H1 (cell line): ENCODE measurements around the gene MYOM1. TPM values are rescaled to one million over a fixed set of nuclear protein-coding genes. Genes with fewer than 3 reads are reported as not detected.

Experiments used
- CTCF ChIA-PET: fragments of 300-600 bp; sonication (Branson Sonifier 250); formaldehyde crosslinking; loops from one replicate; lab custom pipeline; 2021; ENCODE audit not compliant: partially characterized antibody; lab: Charles Lee
- POLR2A ChIA-PET: fragments of 300-600 bp; sonication (Branson Sonifier 250); formaldehyde crosslinking; loops from one replicate; lab custom pipeline; 2021; ENCODE audit warnings: inconsistent platforms; ENCODE audit not compliant: partially characterized antibody; lab: Charles Lee
- DNase-seq, 2 experiments: peaks; one replicate each; pipeline versions ENCODE4 v3.0.0 to v3.0.0-alpha.2; 2010 to 2022; ENCODE audit warnings: low spot score in 2 of 2, low read depth in 1 of 2, mixed read lengths in 1 of 2
- FAIRE-seq: peaks from 2 replicates; lab custom pipeline; 2011; peaks lifted over from hg19 to GRCh38; lab: Jason Lieb, UNC
- H2AFZ ChIP-seq: 2 replicates; pipeline ENCODE4 v1.8.1; 2012; ENCODE audit warnings: low read length, inconsistent platforms
- H2AK5ac ChIP-seq: 2 replicates; pipeline ENCODE4 v1.6.1; 2013; ENCODE audit warnings: low read depth, low read length
- H2BK120ac ChIP-seq: replicated peaks from 2 replicates; pipeline ENCODE3; 2013; ENCODE audit warnings: low read depth, low read length, inconsistent platforms
- H2BK12ac ChIP-seq: 2 replicates; pipeline ENCODE4 v1.6.1; 2013; ENCODE audit warnings: low read depth, low read length
- H2BK15ac ChIP-seq: 2 replicates; pipeline ENCODE4 v1.6.1; 2013; ENCODE audit warnings: low read length
- H2BK20ac ChIP-seq: 2 replicates; pipeline ENCODE4 v1.6.1; 2013; ENCODE audit warnings: low read length
- H2BK5ac ChIP-seq: 2 replicates; pipeline ENCODE4 v1.6.1; 2013; ENCODE audit warnings: low read depth, low read length
- H3K14ac ChIP-seq: 2 replicates; pipeline ENCODE4 v1.6.1; 2013; ENCODE audit warnings: inconsistent platforms; ENCODE audit not compliant: insufficient read length
- H3K18ac ChIP-seq: 2 replicates; pipeline ENCODE4 v1.6.1; 2013; ENCODE audit warnings: low read length; ENCODE audit errors: extremely low read depth
- H3K23ac ChIP-seq: 2 replicates; pipeline ENCODE4 v1.6.1; 2013; ENCODE audit warnings: inconsistent platforms; ENCODE audit not compliant: insufficient read length
- H3K23me2 ChIP-seq: 2 replicates; pipeline ENCODE4 v1.6.1; 2013; ENCODE audit warnings: low read depth, low read length
- H3K27ac ChIP-seq: 2 replicates; pipeline ENCODE4 v1.6.1; 2011; ENCODE audit warnings: low read depth, low read length, inconsistent platforms
- H3K27me3 ChIP-seq, 4 experiments: replicated peaks in 1 of 4; 1 replicate in 1 of 4; 2 replicates in 3 of 4; pipeline versions ENCODE4 v1.6.1 to v1.8.1; 2011 to 2013; ENCODE audit warnings: low read length in 3 of 4, mild to moderate bottlenecking in 3 of 4, inconsistent platforms in 2 of 4, mixed read lengths in 2 of 4, moderate library complexity in 1 of 4; ENCODE audit not compliant: control insufficient read depth in 3 of 4, insufficient read depth in 3 of 4; ENCODE audit errors: extremely low read depth in 1 of 4
- H3K36me3 ChIP-seq, 4 experiments: 2 replicates each; pipeline versions ENCODE4 v1.6.1 to v1.8.1; 2011 to 2013; ENCODE audit warnings: mild to moderate bottlenecking in 4 of 4, low read length in 3 of 4, moderate library complexity in 2 of 4, control low read depth in 1 of 4, inconsistent platforms in 1 of 4; ENCODE audit not compliant: insufficient read depth in 4 of 4, control insufficient read depth in 2 of 4
- H3K4ac ChIP-seq: replicated peaks from 2 replicates; pipeline ENCODE3; 2013; ENCODE audit warnings: low read length, low read depth, mixed read lengths, inconsistent platforms; ENCODE audit not compliant: insufficient read length
- H3K4me1 ChIP-seq, 4 experiments: replicated peaks in 1 of 4; 1 replicate in 1 of 4; 2 replicates in 3 of 4; pipeline versions ENCODE4 v1.6.1 to v1.8.1; 2011 to 2013; ENCODE audit warnings: low read length in 3 of 4, inconsistent platforms in 2 of 4, mixed read lengths in 1 of 4; ENCODE audit not compliant: insufficient read depth in 4 of 4, control insufficient read depth in 3 of 4
- H3K4me2 ChIP-seq, 2 experiments: 2 replicates each; pipeline versions ENCODE4 v1.6.1 to v1.8.1; 2011 to 2013; ENCODE audit warnings: low read depth in 2 of 2, low read length in 2 of 2, control low read depth in 1 of 2, inconsistent platforms in 1 of 2, mild to moderate bottlenecking in 1 of 2; ENCODE audit not compliant: insufficient read depth in 1 of 2
- H3K4me3 ChIP-seq, 4 experiments: fragments of 200-600, 300-600 bp in 1 of 4; sonication (generic), shearing (Covaris generic), sonication (Bioruptor Twin) in 1 of 4; 2 replicates each; pipeline versions ENCODE4 v1.5.1 to v1.8.1; 2011 to 2016; ENCODE audit warnings: low read length in 4 of 4, low read depth in 3 of 4, control low read depth in 2 of 4, inconsistent platforms in 2 of 4, mild to moderate bottlenecking in 2 of 4, mixed read lengths in 1 of 4, moderate library complexity in 1 of 4; ENCODE audit not compliant: insufficient read depth in 2 of 4; ENCODE audit errors: extremely low read depth in 1 of 4
- H3K56ac ChIP-seq: replicated peaks from 2 replicates; pipeline ENCODE3; 2013; ENCODE audit warnings: low read depth, mild to moderate bottlenecking, mixed read lengths, low read length, inconsistent platforms; ENCODE audit not compliant: insufficient read length
- H3K79me1 ChIP-seq: 2 replicates; pipeline ENCODE4 v1.6.1; 2013; ENCODE audit warnings: low read depth, low read length, control low read depth
- H3K79me2 ChIP-seq, 2 experiments: 2 replicates each; pipeline versions ENCODE4 v1.6.1 to v1.8.1; 2012 to 2013; ENCODE audit warnings: low read length in 2 of 2, mild to moderate bottlenecking in 2 of 2, inconsistent platforms in 1 of 2; ENCODE audit not compliant: insufficient read depth in 2 of 2, control insufficient read depth in 1 of 2
- H3K9ac ChIP-seq, 4 experiments: replicated peaks in 1 of 4; 1 replicate in 1 of 4; 2 replicates in 3 of 4; pipeline versions ENCODE4 v1.6.1 to v1.8.1; 2011 to 2013; ENCODE audit warnings: low read depth in 3 of 4, low read length in 3 of 4, control low read depth in 2 of 4, mild to moderate bottlenecking in 2 of 4, moderate library complexity in 2 of 4, inconsistent platforms in 1 of 4; ENCODE audit errors: extremely low read depth in 1 of 4
- H3K9me3 ChIP-seq, 2 experiments: 2 replicates each; pipeline versions ENCODE4 v1.6.1 to v1.8.1; 2012 to 2013; ENCODE audit warnings: mild to moderate bottlenecking in 2 of 2, moderate library complexity in 2 of 2, control low read depth in 1 of 2, inconsistent platforms in 1 of 2, low read depth in 1 of 2, low read length in 1 of 2, mixed read lengths in 1 of 2; ENCODE audit not compliant: insufficient read depth in 2 of 2
- H4K20me1 ChIP-seq, 2 experiments: replicated peaks in 1 of 2; 2 replicates each; pipeline versions ENCODE3 to v1.8.1; 2011 to 2013; ENCODE audit warnings: inconsistent platforms in 2 of 2, low read length in 2 of 2, mild to moderate bottlenecking in 1 of 2; ENCODE audit not compliant: insufficient read depth in 2 of 2, control insufficient read depth in 1 of 2
- H4K5ac ChIP-seq: 2 replicates; pipeline ENCODE4 v1.6.1; 2013; ENCODE audit warnings: low read length, low read depth, mixed read lengths, inconsistent platforms; ENCODE audit not compliant: insufficient read length
- H4K8ac ChIP-seq: 2 replicates; pipeline ENCODE4 v1.8.0; 2013; ENCODE audit warnings: mild to moderate bottlenecking, moderate library complexity, low read length, inconsistent platforms; ENCODE audit not compliant: insufficient read depth; ENCODE audit errors: extremely low read depth
- H4K91ac ChIP-seq: replicated peaks from 2 replicates; pipeline ENCODE3; 2013; ENCODE audit warnings: low read length, mixed read lengths, inconsistent platforms; ENCODE audit not compliant: insufficient read length
- BACH1 ChIP-seq: IDR thresholded peaks from 2 replicates; pipeline ENCODE4 v1.6.1; 2012; ENCODE audit warnings: low read length, improper control_type of control experiment
- TBP ChIP-seq: IDR thresholded peaks from 2 replicates; pipeline ENCODE4 v1.6.1; 2011; ENCODE audit warnings: low read depth, low read length, improper control_type of control experiment
- WGBS, 2 experiments: shearing (Covaris generic) in 1 of 2; methylation state at CpG; one replicate each; pipeline versions ENCODE4 v1.1.6 to v1.1.7; 2013 to 2015; ENCODE audit warnings: low lambda C conversion rate in 2 of 2, mixed read lengths in 2 of 2, inconsistent platforms in 1 of 2, low coverage in 1 of 2, missing lambda C conversion rate in 1 of 2; ENCODE audit not compliant: insufficient replicate concordance in 2 of 2, insufficient coverage in 1 of 2, insufficient read length in 1 of 2; ENCODE audit errors: extremely low coverage in 1 of 2, missing lambda C conversion rate in 1 of 2; 5-methylcytosine and 5-hydroxymethylcytosine counted together
- polyA plus RNA-seq, 7 experiments: library from polyadenylated mRNA; depleted of rRNA in 3 of 7; stranded (reverse) in 5 of 7; unstranded in 2 of 7; fragments of >200 nt in 5 of 7; fragments of 200-250 nt in 2 of 7; gene quantifications; 1 replicate in 5 of 7; 2 replicates in 1 of 7; 4 replicates in 1 of 7; pipeline versions ENCODE4 v1.2.1 to v1.2.3, GENCODE V29; 2011 to 2013; ENCODE audit warnings: missing spikeins in 2 of 7, mixed read lengths in 2 of 7
- total RNA-seq: library from RNA; stranded (reverse); fragmentation: NEBNext Ultra II Directional; extraction: Animal tissue kit (Norgen Biotek cat#: 25700); gene quantifications from 2 replicates; pipeline ENCODE4 v1.2.1, GENCODE V29; 2021

Gene MYOM1
- total and polyA plus RNA-seq, 2 of the 8 experiments (the other 6 are each of a cell fraction or from before 2014, with no cell fraction given): 0.06 to 0.32 TPM

GRCh38 chr18:3162181-3162580, 57.6 kb downstream of the MYOM1 start:
- Histone ChIP-seq H3K27ac (no peak overlapping the region), H4K5ac (no peak overlapping the region), H3K27me3 (no peaks in the 10 kb centered on the region), H4K20me1 (no peaks in the 10 kb centered on the region), H2BK120ac (no peak overlapping the region), H4K91ac (no peak overlapping the region), H3K79me2 (no peaks in the 10 kb centered on the region), H2AK5ac (no peak overlapping the region), H2AFZ (peak overlapping the region; percentile 74; the same call in 1 of the 2 replicates), H3K79me1 (no peaks in the 10 kb centered on the region), H2BK15ac (no peak overlapping the region), H2BK5ac (no peak overlapping the region), H3K4ac (no peak overlapping the region), H3K23ac (no peak overlapping the region), H2BK12ac (no peak overlapping the region), H3K9me3 (no peaks in the 10 kb centered on the region), H3K23me2 (no peaks in the 10 kb centered on the region), H3K4me1 (no peaks in the 10 kb centered on the region), H3K9ac (no peak overlapping the region), H4K8ac (no peak overlapping the region), H3K4me3 (no peak overlapping the region), H3K18ac (no peak overlapping the region), H3K56ac (no peak overlapping the region), H3K14ac (no peak overlapping the region), H2BK20ac (no peak overlapping the region), H3K36me3 (no peaks in the 10 kb centered on the region), H3K4me2 (no peak overlapping the region)
- DNase-seq (no peak), FAIRE-seq (peak; percentile 13)
- 79% methylated on average over 3 of the region's 3 CpGs; no CpG with 5 or more reads in 1 of the 2 experiments for WGBS, 2 experiments
- CTCF ChIA-PET: interaction anchor here (1.0 to 1.7 kb wide), 2 partner anchors 11 to 58 kb away, joined by 3 to 6 read pairs; no protein-coding TSS in a partner anchor
- POLR2A ChIA-PET: no interaction called here
- TF ChIP-seq TBP (no peak), BACH1 (no peak)
